Lower leg skin (tissue), 4 donors: ENCODE results near the gene MAS1L. TPM values are rescaled to one million over a fixed set of nuclear protein-coding genes. Genes with fewer than 3 reads are reported as not detected.

Experiments used
- DNase-seq, 2 donors: peaks; one replicate each; pipeline ENCODE4 v3.0.0-alpha.2; 2019; ENCODE audit warnings: low spot score in 2 of 2
- H3K4me3 ChIP-seq: fragments of 200-600 bp; sonication (generic); 2 replicates; pipeline ENCODE4 v1.5.1; 2017; ENCODE audit warnings: mild to moderate bottlenecking, low read depth; ENCODE audit not compliant: poor library complexity, severe bottlenecking
- POLR2A ChIP-seq, 2 donors: fragments of 450-650 bp; IDR thresholded peaks; one replicate each; pipeline ENCODE4 v1.6.1; 2016 to 2017; ENCODE audit warnings: antibody characterized with exemption in 2 of 2, mild to moderate bottlenecking in 1 of 2, moderate library complexity in 1 of 2
- WGBS, 2 donors: methylation state at CpG; one replicate each; pipeline ENCODE4 v1.1.5; 2018; 5-methylcytosine and 5-hydroxymethylcytosine counted together
- intact Hi-C: fragments of 100-400 bp; cut with DNase I; formaldehyde crosslinking; loops from one replicate; pipeline ENCODE4 v1.15.0; 2023; ENCODE audit warnings: low total_unique reads
- total RNA-seq, 4 donors: library from RNA; depleted of rRNA; stranded (reverse); fragments of >200 nt; gene quantifications; one replicate each; pipeline ENCODE4 v1.1.0, GENCODE V29; 2016
- TF ChIP-seq, protein P1 (sequence below), 3 donors: fragments of 450-650 bp; IDR thresholded peaks; one replicate each; pipeline ENCODE4 v1.5.1; 2016; ENCODE audit warnings: antibody characterized with exemption in 3 of 3, mild to moderate bottlenecking in 3 of 3, moderate library complexity in 2 of 3

The MAS1L gene
- total RNA-seq, 4 donors from 2014 or later = not detected

DNA sequence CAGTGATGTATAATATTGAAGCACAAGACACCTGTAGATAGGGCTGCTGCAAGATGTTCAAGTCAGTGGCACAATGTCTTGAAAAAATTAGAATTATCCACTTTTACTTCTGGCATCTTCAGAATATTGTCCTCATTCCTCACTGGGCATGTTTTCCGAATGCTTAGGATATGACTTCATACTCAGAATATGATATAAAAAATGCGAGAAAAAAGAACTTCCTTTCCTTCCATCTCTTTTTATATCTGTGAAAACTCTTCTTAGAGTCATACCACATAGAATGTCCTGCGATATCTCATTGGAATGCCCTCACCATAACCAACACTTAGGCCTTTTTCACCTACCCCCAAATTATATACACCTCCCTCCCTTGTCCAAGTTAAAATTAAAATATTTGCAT, 4.6 kb downstream of the MAS1L start:
- no peak overlapping the region for H3K4me3 ChIP-seq
- intact Hi-C loops = no loop called here
- 72 to 74% methylated on average over 3 of the region's 3 CpGs for WGBS, 2 donors
- TF ChIP-seq, protein P1, sequence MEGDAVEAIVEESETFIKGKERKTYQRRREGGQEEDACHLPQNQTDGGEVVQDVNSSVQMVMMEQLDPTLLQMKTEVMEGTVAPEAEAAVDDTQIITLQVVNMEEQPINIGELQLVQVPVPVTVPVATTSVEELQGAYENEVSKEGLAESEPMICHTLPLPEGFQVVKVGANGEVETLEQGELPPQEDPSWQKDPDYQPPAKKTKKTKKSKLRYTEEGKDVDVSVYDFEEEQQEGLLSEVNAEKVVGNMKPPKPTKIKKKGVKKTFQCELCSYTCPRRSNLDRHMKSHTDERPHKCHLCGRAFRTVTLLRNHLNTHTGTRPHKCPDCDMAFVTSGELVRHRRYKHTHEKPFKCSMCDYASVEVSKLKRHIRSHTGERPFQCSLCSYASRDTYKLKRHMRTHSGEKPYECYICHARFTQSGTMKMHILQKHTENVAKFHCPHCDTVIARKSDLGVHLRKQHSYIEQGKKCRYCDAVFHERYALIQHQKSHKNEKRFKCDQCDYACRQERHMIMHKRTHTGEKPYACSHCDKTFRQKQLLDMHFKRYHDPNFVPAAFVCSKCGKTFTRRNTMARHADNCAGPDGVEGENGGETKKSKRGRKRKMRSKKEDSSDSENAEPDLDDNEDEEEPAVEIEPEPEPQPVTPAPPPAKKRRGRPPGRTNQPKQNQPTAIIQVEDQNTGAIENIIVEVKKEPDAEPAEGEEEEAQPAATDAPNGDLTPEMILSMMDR (IDR thresholded peaks at IDR 0.05) = no peak
- no peak for TF ChIP-seq POLR2A (IDR thresholded peaks at IDR 0.05)
- DNase-seq = no peak

DNA sequence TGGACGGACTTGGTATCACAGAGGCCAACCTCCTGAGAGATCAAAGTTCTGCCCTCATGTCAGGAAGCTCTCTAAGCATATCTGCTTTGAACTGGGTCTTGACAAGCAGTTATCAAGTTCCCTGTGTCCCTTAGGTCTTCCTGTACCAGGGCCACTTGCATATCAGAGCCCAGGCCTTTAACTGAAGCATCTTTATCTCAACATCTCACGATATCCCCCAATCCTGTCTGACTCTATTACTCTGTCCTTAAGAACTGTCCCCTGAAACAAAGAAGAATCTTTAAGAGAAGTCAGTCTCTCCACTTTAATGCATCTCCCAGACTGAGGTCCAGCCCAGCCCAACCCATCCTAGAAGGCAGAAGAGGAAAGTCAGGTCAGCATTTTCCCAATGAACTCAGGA, 8.2 kb downstream of the MAS1L start:
- H3K4me3 ChIP-seq = no peak overlapping the region
- WGBS, 2 donors = 73 to 84% methylated on average over 2 of the region's 2 CpGs
- no peak for TF ChIP-seq POLR2A (IDR thresholded peaks at IDR 0.05)
- TF ChIP-seq, protein P1 (IDR thresholded peaks at IDR 0.05) = no peak
- intact Hi-C loops = no loop called here
- no peak for DNase-seq

DNA sequence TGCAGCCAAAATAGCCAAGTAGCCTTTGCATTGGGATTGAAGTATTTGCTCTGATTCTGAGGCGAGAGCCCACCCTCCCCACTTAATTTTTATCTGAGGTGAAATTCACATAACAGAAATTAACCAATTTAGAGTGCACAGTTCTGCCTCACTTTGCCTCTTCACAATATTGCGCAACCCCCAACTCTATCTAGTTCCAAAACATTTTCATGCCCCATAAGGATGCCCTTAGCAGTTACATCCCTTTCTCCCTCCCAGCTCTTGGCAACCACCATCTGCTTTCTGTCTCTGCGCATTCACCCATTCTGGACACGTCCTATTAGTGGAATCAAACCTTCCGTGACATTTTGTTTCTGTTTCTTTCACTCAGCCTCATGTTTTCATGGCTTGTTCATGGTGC, 9.0 kb downstream of the MAS1L start:
- no peak overlapping the region for H3K4me3 ChIP-seq
- intact Hi-C loops = no loop called here
- no peak for TF ChIP-seq POLR2A (IDR thresholded peaks at IDR 0.05)
- TF ChIP-seq, protein P1 (IDR thresholded peaks at IDR 0.05) = no peak
- no peak for DNase-seq
- WGBS, 2 donors = 83 to 90% methylated on average over 5 of the region's 5 CpGs

DNA sequence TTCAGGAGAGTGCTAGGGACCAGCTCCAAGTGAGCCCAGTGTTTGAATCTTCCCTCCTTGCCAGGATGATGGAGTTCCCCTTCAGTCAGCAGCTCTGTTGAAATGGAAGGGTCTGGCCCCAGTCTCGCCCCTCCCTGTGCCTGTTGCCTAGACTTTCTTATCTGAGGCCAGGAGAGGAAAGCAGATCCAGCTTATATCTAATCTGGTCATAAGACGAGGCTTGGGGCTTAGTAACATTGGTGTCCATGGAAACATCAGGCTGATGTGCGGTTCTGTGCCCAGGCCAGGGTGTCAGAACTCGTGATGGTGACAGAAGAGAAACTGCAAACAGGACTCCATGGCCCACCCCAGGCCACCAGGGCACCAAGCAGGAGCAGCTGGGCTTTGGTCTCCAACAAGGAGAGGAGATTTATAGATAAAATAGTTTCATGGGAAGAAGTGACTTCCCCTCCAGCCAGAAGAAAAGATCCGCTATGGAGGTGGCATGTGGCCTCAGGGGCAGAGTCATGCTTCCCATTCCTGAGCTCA, 9.8 kb downstream of the MAS1L start:
- intact Hi-C loops = no loop called here
- H3K4me3 ChIP-seq = no peak overlapping the region
- no peak for DNase-seq
- WGBS, 2 donors = 54 to 64% methylated on average over 5 of the region's 5 CpGs
- TF ChIP-seq, protein P1 (IDR thresholded peaks at IDR 0.05) = no peak

DNA sequence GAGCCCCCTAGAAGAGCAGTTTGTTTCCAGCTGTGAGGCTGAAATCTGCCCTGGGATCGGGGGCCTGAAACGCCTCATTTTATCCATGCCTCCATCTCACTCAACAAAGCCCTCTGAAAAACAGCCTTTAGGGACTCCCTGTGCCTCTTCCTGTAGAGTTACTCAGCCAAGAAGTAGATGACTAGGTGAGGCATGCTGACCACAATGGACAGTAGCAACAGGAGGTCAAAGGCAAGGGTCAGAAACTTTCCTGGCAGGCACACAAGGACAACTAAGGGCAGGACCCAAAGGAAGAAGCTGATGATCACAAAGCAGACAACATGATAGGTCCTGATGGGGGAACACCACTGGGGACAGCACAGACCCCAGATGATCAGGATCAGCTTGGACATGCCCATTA, 12.8 kb downstream of the MAS1L start:
- no peak for TF ChIP-seq POLR2A (IDR thresholded peaks at IDR 0.05)
- TF ChIP-seq, protein P1 (IDR thresholded peaks at IDR 0.05) = no peak
- no peak for DNase-seq
- intact Hi-C loops = no loop called here
- 63 to 74% methylated on average over 2 of the region's 2 CpGs for WGBS, 2 donors
- no peak overlapping the region for H3K4me3 ChIP-seq

DNA sequence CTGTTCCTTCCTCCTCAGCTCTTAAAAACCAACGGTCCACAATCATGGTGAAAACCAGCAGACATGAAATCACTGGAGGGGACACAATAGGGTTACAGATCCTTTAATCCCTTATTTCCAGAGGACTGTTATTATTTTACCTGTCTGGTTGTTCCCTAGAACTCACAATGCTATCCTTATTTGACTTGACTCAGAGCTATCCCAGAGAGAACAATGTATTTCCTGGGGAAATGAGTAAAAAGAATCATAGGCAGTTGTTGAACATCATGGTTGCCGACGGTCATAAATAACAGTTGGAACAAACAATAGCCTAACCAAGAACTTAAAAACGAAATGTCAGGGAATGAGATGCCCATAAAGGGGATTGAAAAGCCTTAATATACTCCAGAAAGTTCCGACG, 21.5 kb downstream of the MAS1L start:
- H3K4me3 ChIP-seq = no peak overlapping the region
- 49 to 62% methylated on average over 6 of the region's 6 CpGs for WGBS, 2 donors
- TF ChIP-seq, protein P1 (IDR thresholded peaks at IDR 0.05) = no peak
- no peak for TF ChIP-seq POLR2A (IDR thresholded peaks at IDR 0.05)
- intact Hi-C loops = no loop called here
- DNase-seq = no peak
